Cardiac fibroblast (primary cell): ENCODE data around the gene KIF16B.

Experiments
- DNase-seq, 2 donors: peaks; one replicate each; pipeline versions ENCODE4 v3.0.0 to v3.0.0-alpha.2; 2010; ENCODE audit warnings: low read depth in 2 of 2
- H3K4me3 ChIP-seq, 2 donors: replicated peaks in 1 of 2; 1 replicate in 1 of 2; 2 replicates in 1 of 2; pipeline ENCODE4 v1.5.1; 2011; ENCODE audit warnings: low read depth in 2 of 2, low read length in 2 of 2, mild to moderate bottlenecking in 2 of 2, moderate library complexity in 1 of 2
- TF ChIP-seq, protein P1 (sequence below): IDR thresholded peaks from one replicate; pipeline ENCODE4 v1.5.1; 2011; ENCODE audit warnings: low read depth, mild to moderate bottlenecking, low read length, inconsistent platforms

Gene KIF16B

GRCh38 chr20:16517946-16518783 lies 55.1 kb downstream of the KIF16B start:
- DNase-seq = peak; percentile 60 to 62
- TF ChIP-seq, protein P1, sequence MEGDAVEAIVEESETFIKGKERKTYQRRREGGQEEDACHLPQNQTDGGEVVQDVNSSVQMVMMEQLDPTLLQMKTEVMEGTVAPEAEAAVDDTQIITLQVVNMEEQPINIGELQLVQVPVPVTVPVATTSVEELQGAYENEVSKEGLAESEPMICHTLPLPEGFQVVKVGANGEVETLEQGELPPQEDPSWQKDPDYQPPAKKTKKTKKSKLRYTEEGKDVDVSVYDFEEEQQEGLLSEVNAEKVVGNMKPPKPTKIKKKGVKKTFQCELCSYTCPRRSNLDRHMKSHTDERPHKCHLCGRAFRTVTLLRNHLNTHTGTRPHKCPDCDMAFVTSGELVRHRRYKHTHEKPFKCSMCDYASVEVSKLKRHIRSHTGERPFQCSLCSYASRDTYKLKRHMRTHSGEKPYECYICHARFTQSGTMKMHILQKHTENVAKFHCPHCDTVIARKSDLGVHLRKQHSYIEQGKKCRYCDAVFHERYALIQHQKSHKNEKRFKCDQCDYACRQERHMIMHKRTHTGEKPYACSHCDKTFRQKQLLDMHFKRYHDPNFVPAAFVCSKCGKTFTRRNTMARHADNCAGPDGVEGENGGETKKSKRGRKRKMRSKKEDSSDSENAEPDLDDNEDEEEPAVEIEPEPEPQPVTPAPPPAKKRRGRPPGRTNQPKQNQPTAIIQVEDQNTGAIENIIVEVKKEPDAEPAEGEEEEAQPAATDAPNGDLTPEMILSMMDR = peak; percentile 60
- no peak overlapping the region for H3K4me3 ChIP-seq

DNA sequence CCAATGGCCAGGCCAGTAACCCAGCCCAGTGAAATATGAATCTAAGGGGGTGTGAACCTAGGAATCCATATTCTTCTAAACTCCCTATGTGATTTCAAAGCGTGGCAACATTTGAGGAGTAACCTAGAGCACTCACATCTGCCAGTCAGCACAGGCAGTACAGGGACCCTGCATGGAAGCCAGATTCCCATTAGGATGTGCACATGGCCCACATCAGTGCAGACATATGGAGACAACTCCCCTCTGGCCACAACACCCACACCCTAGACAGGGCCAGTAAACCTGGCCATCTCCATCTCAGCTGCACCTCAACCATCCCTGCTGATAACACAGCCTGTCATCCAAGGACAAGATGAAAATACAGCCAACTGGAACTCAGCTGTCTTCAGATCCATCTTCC lies 56.5 kb downstream of the KIF16B start:
- TF ChIP-seq, protein P1 = no peak
- no peak overlapping the region for H3K4me3 ChIP-seq
- no peak for DNase-seq

DNA sequence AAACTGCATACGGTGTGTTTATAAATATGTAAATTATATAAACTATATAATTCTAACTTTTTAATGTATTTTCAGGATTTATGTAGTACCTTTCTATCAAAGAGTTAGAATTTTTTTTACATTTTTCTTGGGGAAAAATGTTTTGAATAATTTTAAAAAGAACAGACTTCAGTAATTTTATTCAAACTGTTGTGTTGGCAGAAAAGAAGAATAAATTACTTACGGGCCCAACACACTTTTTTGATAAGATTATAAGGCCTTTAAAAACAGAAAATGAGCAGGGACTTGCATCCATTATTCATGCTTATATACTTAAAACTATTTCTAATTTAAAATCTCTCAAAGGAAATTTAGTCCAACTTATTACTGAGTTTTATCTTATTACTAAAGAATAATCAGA lies 58.2 kb downstream of the KIF16B start:
- TF ChIP-seq, protein P1 = no peak
- no peak overlapping the region for H3K4me3 ChIP-seq
- DNase-seq = no peak

DNA sequence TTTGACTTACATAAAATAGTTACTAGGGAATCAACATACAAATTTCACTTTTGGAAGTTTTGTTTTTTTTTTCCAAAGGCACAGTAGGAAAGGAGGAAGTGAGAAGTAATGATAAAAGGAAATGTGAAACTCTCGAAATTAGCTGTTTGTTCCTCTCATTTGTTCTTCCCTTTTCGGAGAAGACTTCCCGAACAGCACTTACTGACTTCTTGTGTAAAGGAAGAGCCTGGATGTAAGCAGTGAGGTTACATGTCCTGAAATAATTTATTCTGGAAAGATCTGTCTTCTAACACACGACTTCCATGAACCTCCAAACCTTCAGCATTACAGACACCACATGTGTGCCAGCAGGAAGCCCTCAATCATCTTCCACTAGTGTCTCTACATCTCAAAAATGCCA lies 59.1 kb downstream of the KIF16B start:
- H3K4me3 ChIP-seq = no peak overlapping the region
- TF ChIP-seq, protein P1 = no peak
- DNase-seq = no peak

DNA sequence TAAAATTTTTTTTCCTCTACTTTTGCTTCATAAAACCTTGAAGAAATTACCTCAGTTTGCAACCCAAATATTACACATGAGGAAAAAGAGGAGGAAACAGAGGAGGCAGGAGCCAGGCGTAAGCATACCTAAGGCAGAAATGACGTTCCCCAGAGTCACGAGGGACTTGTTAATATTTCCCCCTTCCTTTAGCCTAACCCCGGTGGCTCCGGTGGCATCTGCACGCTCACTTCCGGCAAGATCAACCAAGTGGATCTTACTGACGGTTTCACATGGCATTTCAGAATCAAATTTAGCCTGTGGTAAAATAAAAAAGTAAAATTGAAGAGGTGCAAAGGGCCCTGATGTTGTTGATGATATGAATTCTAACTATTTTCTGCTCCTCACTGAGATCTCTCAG lies 67.4 kb downstream of the KIF16B start:
- no peak overlapping the region for H3K4me3 ChIP-seq

DNA sequence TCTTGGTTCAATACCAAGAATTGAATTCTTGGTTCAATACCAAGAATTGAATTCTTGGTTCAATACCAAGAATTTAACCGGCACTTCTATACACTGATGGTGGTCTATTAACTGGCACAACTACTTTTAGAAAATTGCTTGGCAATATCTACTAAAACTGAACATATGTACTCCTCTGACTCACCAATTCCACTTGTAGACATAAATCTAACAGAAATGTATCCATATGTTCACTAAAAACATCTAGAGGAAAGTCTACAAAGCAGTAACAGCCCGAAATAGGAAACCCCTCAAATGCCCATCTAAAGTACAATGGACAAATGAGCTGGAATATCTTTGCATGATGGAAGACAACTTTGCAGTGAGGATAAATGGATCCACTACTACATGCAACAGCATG lies 71.9 kb downstream of the KIF16B start:
- TF ChIP-seq, protein P1 = no peak
- no peak overlapping the region for H3K4me3 ChIP-seq
- DNase-seq = no peak

More for the DNA sequence above, 67.4 kb downstream of the KIF16B start:
- DNase-seq = no peak
- TF ChIP-seq, protein P1 = no peak
